ENCODE measurements around the gene NDUFV2.

NDUFV2 gene

DNA sequence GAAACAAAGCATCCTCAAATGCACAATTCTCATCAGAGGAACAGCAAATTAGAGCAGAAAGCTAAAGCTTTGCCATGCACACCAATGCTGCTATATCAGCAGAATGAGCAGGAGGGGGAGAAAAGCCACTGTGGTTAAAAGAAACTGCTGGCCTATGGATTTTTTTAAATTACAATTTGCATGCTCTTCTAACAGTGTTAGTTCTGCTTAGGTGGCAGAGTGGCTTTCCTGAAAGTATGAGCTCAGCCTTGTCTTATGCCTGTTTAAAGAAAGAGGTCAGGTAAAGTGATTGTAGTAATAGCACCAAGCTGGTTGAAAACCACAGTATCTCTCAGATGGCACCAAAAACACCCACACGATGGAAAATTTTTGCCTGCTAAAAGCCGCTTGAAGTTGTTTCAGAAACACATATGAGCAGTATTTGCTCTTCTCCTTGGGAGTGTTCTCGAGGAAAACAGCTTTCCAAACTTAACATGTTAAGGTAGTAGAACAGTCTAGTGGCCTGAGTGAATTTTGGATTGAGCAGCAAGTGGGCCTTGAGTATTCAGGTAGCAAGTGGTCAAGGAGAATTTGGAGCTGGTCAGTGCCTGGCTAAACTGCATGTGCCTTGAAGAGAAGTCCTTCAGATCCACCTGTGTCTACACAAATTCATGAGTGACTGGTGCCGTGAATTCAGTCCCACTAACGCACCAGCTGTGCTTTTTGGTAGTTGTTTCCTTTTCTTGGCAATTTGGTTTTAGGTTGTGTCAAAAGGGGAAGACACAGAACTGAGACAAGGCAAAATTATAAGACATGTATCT lies 19.6 kb upstream of the NDUFV2 start:
- no peak overlapping the region for H3K14ac ChIP-seq (ENCODE audit: low read length)
- DNase-seq: no peak
- no peaks in the 10 kb centered on the region for H3K4me1 ChIP-seq (ENCODE audit: control insufficient read depth in 1 of 2, insufficient read depth in 2 of 2, low read length in 2 of 2)
- no peaks in the 10 kb centered on the region for H3K36me3 ChIP-seq (ENCODE audit: control insufficient read depth in 1 of 2, insufficient read depth in 2 of 2, low read length in 2 of 2)
- no peak overlapping the region for H4K91ac ChIP-seq (ENCODE audit: low read depth, low read length)
- no peaks in the 10 kb centered on the region for H3K79me1 ChIP-seq (ENCODE audit: low read length)
- H3K9me3 ChIP-seq (ENCODE audit: insufficient read depth, low read depth, low read length): no peaks in the 10 kb centered on the region
- H3K79me2 ChIP-seq (ENCODE audit: control insufficient read depth, insufficient read depth, low read length, poor library complexity): no peaks in the 10 kb centered on the region
- H4K8ac ChIP-seq (ENCODE audit: low read depth, low read length): no peak overlapping the region
- H2BK5ac ChIP-seq (ENCODE audit: low read depth, low read length, poor library complexity): no peak overlapping the region
- H2AFZ ChIP-seq (ENCODE audit: insufficient read depth, low read length, poor library complexity): no peak overlapping the region
- WGBS (ENCODE audit: extremely low coverage, insufficient coverage, insufficient read length): no CpG with 5 or more reads among the region's 5 CpGs
- no peaks in the 10 kb centered on the region for H3K27me3 ChIP-seq (ENCODE audit: insufficient read depth, low read length)
- H2BK12ac ChIP-seq (ENCODE audit: low read length): no peak overlapping the region
- H3K9ac ChIP-seq (ENCODE audit: low read length): no peak overlapping the region
- H3K23ac ChIP-seq (ENCODE audit: low read length): no peak overlapping the region
- H4K12ac ChIP-seq (ENCODE audit: low read depth, low read length): no peak overlapping the region
- H2BK120ac ChIP-seq (ENCODE audit: insufficient read depth, low read length, poor library complexity): no peak overlapping the region
- no peak overlapping the region for H3K27ac ChIP-seq (ENCODE audit: low read depth, low read length)
- no peak overlapping the region for H3K4ac ChIP-seq (ENCODE audit: low read depth, low read length)
- H2AK5ac ChIP-seq (ENCODE audit: low read length): no peak overlapping the region
- no peak overlapping the region for H3K4me2 ChIP-seq (ENCODE audit: low read length)
- no peak overlapping the region for H3K18ac ChIP-seq (ENCODE audit: low read length)
- no peak overlapping the region for H3K4me3 ChIP-seq (ENCODE audit: low read depth, low read length)

DNA sequence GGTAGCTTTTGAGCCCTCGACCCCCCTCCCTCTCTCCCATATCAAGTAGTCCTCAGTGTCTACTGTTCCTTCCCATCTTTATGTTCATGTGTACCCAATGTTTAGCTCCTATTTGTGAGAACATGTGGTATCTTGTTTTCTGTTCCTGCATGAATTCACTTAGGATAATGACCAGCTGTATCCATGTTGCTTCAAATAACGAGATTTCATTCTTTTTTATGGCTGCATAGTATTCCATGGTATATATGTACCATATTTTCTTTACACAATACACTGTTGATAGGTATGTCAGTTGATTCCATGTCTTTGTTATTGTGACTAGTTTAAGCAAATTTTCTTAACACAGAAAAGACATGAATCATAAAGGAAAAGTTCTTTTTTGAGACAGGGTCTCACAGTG lies 16.5 kb upstream of the NDUFV2 start:
- no peak overlapping the region for H3K27ac ChIP-seq (ENCODE audit: low read depth, low read length)
- no peak overlapping the region for H2BK12ac ChIP-seq (ENCODE audit: low read length)
- H3K27me3 ChIP-seq (ENCODE audit: insufficient read depth, low read length): no peaks in the 10 kb centered on the region
- no peak overlapping the region for H3K18ac ChIP-seq (ENCODE audit: low read length)
- no peaks in the 10 kb centered on the region for H3K79me2 ChIP-seq (ENCODE audit: control insufficient read depth, insufficient read depth, low read length, poor library complexity)
- H3K4me1 ChIP-seq (ENCODE audit: control insufficient read depth in 1 of 2, insufficient read depth in 2 of 2, low read length in 2 of 2): no peaks in the 10 kb centered on the region
- DNase-seq: no peak
- H4K12ac ChIP-seq (ENCODE audit: low read depth, low read length): no peak overlapping the region
- H3K79me1 ChIP-seq (ENCODE audit: low read length): no peaks in the 10 kb centered on the region
- H3K14ac ChIP-seq (ENCODE audit: low read length): no peak overlapping the region
- H2BK120ac ChIP-seq (ENCODE audit: insufficient read depth, low read length, poor library complexity): no peak overlapping the region
- H2AK5ac ChIP-seq (ENCODE audit: low read length): no peak overlapping the region
- H3K36me3 ChIP-seq (ENCODE audit: control insufficient read depth in 1 of 2, insufficient read depth in 2 of 2, low read length in 2 of 2): no peaks in the 10 kb centered on the region
- H2AFZ ChIP-seq (ENCODE audit: insufficient read depth, low read length, poor library complexity): no peak overlapping the region
- no peak overlapping the region for H3K4ac ChIP-seq (ENCODE audit: low read depth, low read length)
- H3K4me2 ChIP-seq (ENCODE audit: low read length): no peak overlapping the region
- H2BK5ac ChIP-seq (ENCODE audit: low read depth, low read length, poor library complexity): no peak overlapping the region
- WGBS (ENCODE audit: extremely low coverage, insufficient coverage, insufficient read length): no CpG with 5 or more reads among the region's 2 CpGs
- no peak overlapping the region for H4K91ac ChIP-seq (ENCODE audit: low read depth, low read length)
- H3K9ac ChIP-seq (ENCODE audit: low read length): no peak overlapping the region
- no peak overlapping the region for H3K4me3 ChIP-seq (ENCODE audit: low read depth, low read length)
- H4K8ac ChIP-seq (ENCODE audit: low read depth, low read length): no peak overlapping the region
- H3K23ac ChIP-seq (ENCODE audit: low read length): no peak overlapping the region
- no peaks in the 10 kb centered on the region for H3K9me3 ChIP-seq (ENCODE audit: insufficient read depth, low read depth, low read length)

DNA sequence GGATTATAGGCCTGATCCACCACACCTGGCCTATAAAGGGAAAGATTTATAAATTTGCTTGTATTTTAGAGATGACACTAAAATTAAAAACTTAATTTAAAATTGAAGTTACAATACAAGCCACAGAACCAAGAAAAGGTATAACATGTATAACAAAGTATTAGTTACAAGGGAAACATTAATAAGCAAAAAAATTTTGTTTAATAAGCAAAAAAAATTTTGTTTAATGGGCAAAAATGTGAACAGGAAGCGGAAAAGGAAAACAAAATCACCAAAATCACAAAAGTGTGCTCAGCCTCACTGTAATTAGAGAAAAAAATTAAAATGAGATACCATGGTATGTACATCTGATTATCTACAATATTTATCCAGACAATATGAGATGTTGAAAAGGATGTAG lies 15.9 kb upstream of the NDUFV2 start:
- H2BK120ac ChIP-seq (ENCODE audit: insufficient read depth, low read length, poor library complexity): no peak overlapping the region
- H2BK5ac ChIP-seq (ENCODE audit: low read depth, low read length, poor library complexity): no peak overlapping the region
- H3K23ac ChIP-seq (ENCODE audit: low read length): no peak overlapping the region
- H3K4me1 ChIP-seq (ENCODE audit: control insufficient read depth in 1 of 2, insufficient read depth in 2 of 2, low read length in 2 of 2): no peaks in the 10 kb centered on the region
- no peaks in the 10 kb centered on the region for H3K36me3 ChIP-seq (ENCODE audit: control insufficient read depth in 1 of 2, insufficient read depth in 2 of 2, low read length in 2 of 2)
- no peaks in the 10 kb centered on the region for H3K79me2 ChIP-seq (ENCODE audit: control insufficient read depth, insufficient read depth, low read length, poor library complexity)
- H2AK5ac ChIP-seq (ENCODE audit: low read length): no peak overlapping the region
- no peak overlapping the region for H4K91ac ChIP-seq (ENCODE audit: low read depth, low read length)
- H4K12ac ChIP-seq (ENCODE audit: low read depth, low read length): no peak overlapping the region
- no peak overlapping the region for H3K4me3 ChIP-seq (ENCODE audit: low read depth, low read length)
- no peaks in the 10 kb centered on the region for H3K9me3 ChIP-seq (ENCODE audit: insufficient read depth, low read depth, low read length)
- H3K14ac ChIP-seq (ENCODE audit: low read length): no peak overlapping the region
- H3K18ac ChIP-seq (ENCODE audit: low read length): no peak overlapping the region
- H3K4ac ChIP-seq (ENCODE audit: low read depth, low read length): no peak overlapping the region
- no peak for DNase-seq
- no peak overlapping the region for H3K27ac ChIP-seq (ENCODE audit: low read depth, low read length)
- no peaks in the 10 kb centered on the region for H3K79me1 ChIP-seq (ENCODE audit: low read length)
- no peak overlapping the region for H3K9ac ChIP-seq (ENCODE audit: low read length)
- H3K27me3 ChIP-seq (ENCODE audit: insufficient read depth, low read length): no peaks in the 10 kb centered on the region
- no peak overlapping the region for H4K8ac ChIP-seq (ENCODE audit: low read depth, low read length)
- H3K4me2 ChIP-seq (ENCODE audit: low read length): no peak overlapping the region
- no peak overlapping the region for H2AFZ ChIP-seq (ENCODE audit: insufficient read depth, low read length, poor library complexity)
- no peak overlapping the region for H2BK12ac ChIP-seq (ENCODE audit: low read length)
- WGBS (ENCODE audit: extremely low coverage, insufficient coverage, insufficient read length): no CpG with 5 or more reads among the region's 1 CpG

DNA sequence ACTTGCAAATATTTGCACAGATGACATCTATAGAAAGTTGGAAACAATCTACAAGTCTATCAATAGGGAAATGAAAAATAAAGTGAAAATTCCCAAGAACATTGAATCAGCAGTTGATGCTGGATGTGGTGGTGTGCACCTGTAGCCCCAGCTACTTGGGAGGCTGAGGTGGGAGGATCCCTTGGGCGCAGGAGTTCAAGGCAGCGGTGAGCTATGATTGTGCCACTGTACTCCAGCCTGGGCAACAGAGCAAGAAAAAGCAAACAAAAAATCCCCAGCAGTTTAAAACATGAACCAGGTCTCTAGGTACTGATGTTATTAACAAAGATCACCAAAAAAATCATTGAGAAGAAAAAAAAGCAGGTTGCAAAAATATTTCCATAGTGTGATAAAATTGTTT lies 15.4 kb upstream of the NDUFV2 start:
- Histone ChIP-seq H3K27me3 (ENCODE audit: insufficient read depth, low read length) (no peaks in the 10 kb centered on the region), H3K9ac (ENCODE audit: low read length) (no peak overlapping the region), H3K4ac (ENCODE audit: low read depth, low read length) (no peak overlapping the region), H3K27ac (ENCODE audit: low read depth, low read length) (no peak overlapping the region), H4K12ac (ENCODE audit: low read depth, low read length) (no peak overlapping the region), H3K4me3 (ENCODE audit: low read depth, low read length) (no peak overlapping the region), H3K9me3 (ENCODE audit: insufficient read depth, low read depth, low read length) (no peaks in the 10 kb centered on the region), H2BK120ac (ENCODE audit: insufficient read depth, low read length, poor library complexity) (no peak overlapping the region), H3K4me1 (ENCODE audit: control insufficient read depth in 1 of 2, insufficient read depth in 2 of 2, low read length in 2 of 2) (no peaks in the 10 kb centered on the region), H4K8ac (ENCODE audit: low read depth, low read length) (no peak overlapping the region), H2BK12ac (ENCODE audit: low read length) (no peak overlapping the region), H3K14ac (ENCODE audit: low read length) (no peak overlapping the region), H3K23ac (ENCODE audit: low read length) (no peak overlapping the region), H3K79me1 (ENCODE audit: low read length) (no peaks in the 10 kb centered on the region), H2AFZ (ENCODE audit: insufficient read depth, low read length, poor library complexity) (no peak overlapping the region), H3K4me2 (ENCODE audit: low read length) (no peak overlapping the region), H3K18ac (ENCODE audit: low read length) (no peak overlapping the region), H3K79me2 (ENCODE audit: control insufficient read depth, insufficient read depth, low read length, poor library complexity) (no peaks in the 10 kb centered on the region), H2AK5ac (ENCODE audit: low read length) (no peak overlapping the region), H2BK5ac (ENCODE audit: low read depth, low read length, poor library complexity) (no peak overlapping the region), H3K36me3 (ENCODE audit: control insufficient read depth in 1 of 2, insufficient read depth in 2 of 2, low read length in 2 of 2) (no peaks in the 10 kb centered on the region), H4K91ac (ENCODE audit: low read depth, low read length) (no peak overlapping the region)
- no peak for DNase-seq
- no CpG with 5 or more reads among the region's 2 CpGs for WGBS (ENCODE audit: extremely low coverage, insufficient coverage, insufficient read length)
